ENCODE data around the gene SIRPB2.

GRCh38 chr20:1528811-1529210 lies 37.6 kb upstream of the SIRPB2 start:
- TF ChIP-seq TEAD4 (IDR thresholded peaks at IDR 0.05) (no peak), REST (IDR thresholded peaks at IDR 0.05; ENCODE audit: low read depth) (no peak), TCF12 (IDR thresholded peaks at IDR 0.05; ENCODE audit: low read depth) (no peak), MAX (IDR thresholded peaks at IDR 0.05) (no peak), TAF1 (IDR thresholded peaks at IDR 0.05; ENCODE audit: low read depth) (no peak), EP300 (IDR thresholded peaks at IDR 0.05; ENCODE audit: borderline replicate concordance) (no peak), CEBPB (IDR thresholded peaks at IDR 0.05) (no peak), RAD21 (IDR thresholded peaks at IDR 0.05; ENCODE audit: low read depth) (no peak), USF1 (IDR thresholded peaks at IDR 0.05) (no peak), EGR1 (IDR thresholded peaks at IDR 0.05) (no peak), FOXM1 (IDR thresholded peaks at IDR 0.05; ENCODE audit: borderline replicate concordance, low read depth) (no peak), ZBTB7A (IDR thresholded peaks at IDR 0.05; ENCODE audit: low read depth) (no peak)

All from Ishikawa (cell line).